ENCODE results near the gene EYA4.

Gene EYA4

DNA sequence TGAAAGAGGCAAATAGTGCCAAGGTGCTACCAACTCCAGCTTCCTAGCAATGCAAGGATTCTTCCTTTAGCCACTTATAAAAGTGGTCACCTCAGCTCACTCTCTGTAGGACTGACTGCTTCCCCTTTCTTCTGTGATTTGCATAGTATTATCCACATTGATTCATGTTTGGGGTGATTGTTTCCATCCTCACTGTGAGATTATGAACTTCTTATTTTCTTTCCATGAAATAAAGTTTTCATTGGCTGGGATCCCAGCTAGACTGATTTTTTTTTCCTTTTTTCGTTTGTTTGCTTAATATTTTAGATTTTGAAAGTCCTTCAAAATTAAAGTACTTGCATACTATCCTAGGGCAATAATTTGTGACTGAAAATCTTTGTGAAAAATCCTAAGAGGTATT, 50.5 kb downstream of the EYA4 start:
- DNase-seq, result no peak

- no peak for DNase-seq
Measured at GRCh38 chr6:133297657-133298056, 56.5 kb downstream of the EYA4 start.

DNA sequence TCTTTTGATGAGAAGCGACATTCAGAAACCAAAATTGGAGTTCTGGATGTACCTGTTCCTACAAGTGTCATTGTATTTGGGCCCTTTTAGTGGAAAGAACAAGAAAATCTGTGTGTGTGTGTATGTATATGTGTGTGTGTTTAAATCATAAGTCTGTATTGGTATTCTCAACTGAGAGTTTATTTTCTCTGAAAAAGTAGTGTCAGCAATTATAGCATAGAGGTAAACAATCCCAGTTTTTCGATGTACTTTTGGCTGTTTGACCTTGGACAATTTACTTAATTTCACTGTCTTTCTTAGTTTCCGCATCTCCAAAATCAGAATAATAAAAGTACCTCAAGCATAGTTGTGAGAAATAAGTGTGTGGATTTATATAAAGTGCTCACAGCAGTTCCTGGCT, 57.2 kb downstream of the EYA4 start:
- no peak for DNase-seq

- no peak for DNase-seq
Measured at GRCh38 chr6:133298801-133299200, 57.6 kb downstream of the EYA4 start.

DNA sequence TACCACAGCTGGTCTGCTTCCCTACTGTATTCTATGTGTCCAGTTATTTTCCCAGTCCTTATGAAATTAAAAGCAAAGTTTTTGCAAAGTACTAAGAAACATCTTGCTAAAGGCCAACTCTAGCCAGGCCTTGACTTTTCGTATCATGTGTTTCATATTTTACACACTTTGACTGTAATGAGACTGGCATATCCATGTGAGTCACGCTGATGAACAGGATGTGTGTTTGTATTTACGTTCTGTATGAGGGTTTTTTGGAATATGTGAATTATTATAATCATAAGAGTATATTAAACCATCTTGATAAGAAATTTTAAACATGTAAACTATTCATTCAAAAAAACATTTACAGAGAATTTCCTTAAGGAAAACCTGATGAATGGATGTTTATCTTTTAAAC, 59.7 kb downstream of the EYA4 start:
- DNase-seq, result no peak

- no peak for DNase-seq
Measured at GRCh38 chr6:133301835-133302234, 60.7 kb downstream of the EYA4 start.

GRCh38 chr6:133306931-133307330, 65.8 kb downstream of the EYA4 start:
- DNase-seq, result no peak

- no peak for DNase-seq
Measured at GRCh38 chr6:133309579-133309978, 68.4 kb downstream of the EYA4 start.

DNA sequence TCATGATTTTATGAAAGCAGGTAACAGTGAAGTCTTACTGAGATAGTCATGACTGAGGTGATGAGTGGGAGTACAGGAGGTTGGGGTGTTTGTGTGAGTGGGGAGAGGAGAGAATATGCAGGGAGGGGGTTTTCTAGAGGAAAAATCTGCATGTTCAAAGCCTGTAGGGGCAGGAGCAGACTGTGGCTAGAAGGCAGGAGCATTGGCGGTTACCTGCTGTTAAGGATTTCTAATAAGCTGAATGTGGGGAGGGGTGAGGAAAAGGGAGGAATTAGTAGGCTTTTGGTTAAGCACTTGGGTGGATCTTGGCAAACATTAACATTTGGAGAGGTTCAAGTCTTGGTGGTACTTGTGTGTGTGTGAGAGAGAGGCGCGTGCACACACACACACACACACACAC, 70.8 kb downstream of the EYA4 start:
- no peak for DNase-seq

DNA sequence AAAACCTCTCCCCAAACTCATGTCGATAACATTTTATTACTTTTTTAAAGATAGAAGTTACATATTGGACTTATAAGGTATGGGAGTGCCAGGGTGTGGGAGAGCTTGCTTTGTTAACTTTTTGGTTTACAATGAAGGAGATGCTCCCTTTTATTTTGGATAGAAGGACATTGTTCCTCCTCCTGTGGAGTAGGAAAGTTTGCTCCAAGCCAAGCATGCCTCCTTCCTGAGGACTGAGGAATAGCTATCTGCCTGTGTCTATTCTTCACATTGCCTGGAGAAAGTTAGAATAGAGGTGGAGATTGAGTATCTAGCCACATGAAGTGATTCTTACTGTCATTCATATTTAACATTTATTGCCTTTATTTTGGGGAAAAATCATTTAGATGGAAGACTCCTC, 71.9 kb downstream of the EYA4 start:
- DNase-seq, result no peak

DNA sequence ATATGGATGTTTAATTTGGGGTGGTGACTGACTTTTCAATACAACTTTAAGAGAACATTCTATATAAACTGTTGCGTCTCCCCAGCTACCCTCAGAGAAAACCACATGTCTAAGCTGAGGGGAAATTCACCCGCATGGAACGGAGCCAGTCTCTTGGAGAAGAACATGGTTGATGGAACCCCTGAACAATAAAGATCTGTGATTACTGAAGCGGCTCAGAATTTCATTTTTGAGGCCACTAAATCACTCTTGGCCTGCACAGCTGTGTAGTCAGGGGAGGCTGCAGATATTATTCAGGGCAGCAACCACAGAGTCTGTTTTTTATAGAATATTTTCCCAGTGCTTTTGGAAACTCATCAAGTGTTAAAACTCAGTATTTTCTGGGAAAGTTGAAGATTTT, 73.8 kb downstream of the EYA4 start:
- DNase-seq, result no peak

DNA sequence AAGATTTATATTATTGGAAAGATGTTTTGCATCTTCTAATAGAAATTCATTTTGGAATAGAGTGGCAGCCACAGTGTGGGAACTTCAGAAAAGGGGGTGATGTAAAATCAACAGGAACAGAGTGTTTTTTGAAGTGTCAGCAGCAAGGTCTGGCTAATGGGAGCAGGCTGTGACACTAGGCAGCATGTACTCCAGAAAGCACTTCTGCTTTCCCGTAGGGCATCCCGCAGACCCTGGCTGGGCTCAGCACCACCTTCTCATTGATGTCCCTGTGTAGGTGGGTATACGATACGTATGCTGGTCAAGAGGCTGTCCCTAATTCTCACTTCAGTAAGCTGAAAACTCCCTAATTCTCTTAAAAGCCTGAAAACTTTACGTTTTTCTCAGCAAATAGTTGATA, 74.7 kb downstream of the EYA4 start:
- no peak for DNase-seq

- no peak for DNase-seq
Measured at GRCh38 chr6:133317704-133318103, 76.5 kb downstream of the EYA4 start.

DNA sequence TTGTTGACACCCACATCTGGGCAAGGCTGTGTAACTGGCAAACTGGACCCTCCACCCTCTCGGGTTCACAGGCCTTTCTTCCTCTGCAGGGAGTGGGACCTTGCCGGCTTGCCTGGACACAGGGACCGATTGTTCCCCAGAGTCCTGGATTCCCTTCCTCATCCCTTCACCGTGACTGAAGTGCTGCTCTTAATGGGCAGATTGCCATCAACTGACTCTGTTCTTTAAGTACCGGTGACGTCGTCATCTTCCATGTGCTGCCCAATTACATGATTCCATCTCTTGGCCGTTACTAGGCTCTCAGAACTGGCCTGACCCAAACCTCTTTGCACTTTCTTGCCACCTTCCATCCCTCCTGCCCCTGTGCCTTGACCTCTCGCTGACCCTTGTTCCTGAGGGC, 85.4 kb downstream of the EYA4 start:
- DNase-seq, result no peak

GRCh38 chr6:133333852-133334251, 92.7 kb downstream of the EYA4 start:
- DNase-seq, result no peak

DNA sequence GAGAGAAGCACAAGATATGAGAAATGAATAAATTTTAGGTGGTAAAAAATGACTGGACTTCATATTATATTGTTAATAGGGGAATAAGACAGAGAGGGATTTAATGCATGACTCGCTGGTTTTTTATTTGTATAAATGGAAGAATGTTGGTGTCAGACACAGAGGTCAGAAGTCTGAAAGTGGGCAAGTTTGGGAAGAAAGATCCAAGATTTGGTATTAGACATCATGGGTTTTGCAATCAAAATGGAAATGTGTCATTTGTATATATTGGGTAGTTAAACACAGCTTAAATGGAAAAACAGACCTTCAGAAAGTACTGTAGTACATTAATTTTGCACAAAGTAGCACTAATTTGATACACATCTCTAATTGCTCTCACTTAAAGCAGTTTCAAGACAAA, 96.2 kb downstream of the EYA4 start:
- DNase-seq, result no peak

DNA sequence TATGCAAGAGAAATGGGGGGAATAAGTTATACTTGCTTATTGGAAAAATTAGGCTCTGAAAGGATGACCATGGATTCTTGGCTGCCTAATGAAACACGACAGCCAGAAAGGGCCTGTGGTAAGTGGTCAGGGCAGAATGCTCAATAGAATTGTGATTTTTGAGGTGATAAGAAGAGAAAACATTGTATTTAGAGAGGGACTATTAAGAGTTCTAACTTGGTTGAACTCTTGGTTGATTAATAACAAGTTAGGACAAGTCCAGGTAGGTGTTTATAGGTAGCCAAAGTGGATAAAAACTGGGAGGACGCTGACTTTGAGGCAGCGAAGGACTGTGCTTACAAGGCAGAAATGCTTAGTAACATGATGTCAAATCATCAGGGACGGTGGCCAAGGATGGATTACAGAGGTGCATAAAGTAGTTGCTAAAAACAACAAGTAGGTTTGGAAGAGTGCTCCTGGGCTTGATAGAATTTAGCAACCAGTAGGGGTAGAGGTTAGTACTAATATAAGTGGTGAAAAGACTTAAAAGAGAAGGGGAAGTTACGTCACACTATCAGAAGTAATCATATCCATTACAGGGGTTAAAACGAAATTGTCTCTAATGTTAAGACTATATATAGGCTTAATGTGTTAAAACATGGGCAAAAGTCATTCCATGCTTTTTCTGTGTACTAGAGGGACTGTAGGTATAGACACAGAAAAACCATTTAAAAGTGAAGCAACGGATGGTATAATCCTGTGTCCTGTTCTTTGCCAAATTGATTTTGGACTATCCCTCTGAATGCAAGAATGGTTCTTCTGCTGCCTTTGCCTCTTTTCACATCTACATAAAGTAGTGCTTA, 98.6 kb downstream of the EYA4 start:
- no peak for DNase-seq

GRCh38 chr6:133340557-133340956, 99.4 kb downstream of the EYA4 start:
- no peak for DNase-seq

DNA sequence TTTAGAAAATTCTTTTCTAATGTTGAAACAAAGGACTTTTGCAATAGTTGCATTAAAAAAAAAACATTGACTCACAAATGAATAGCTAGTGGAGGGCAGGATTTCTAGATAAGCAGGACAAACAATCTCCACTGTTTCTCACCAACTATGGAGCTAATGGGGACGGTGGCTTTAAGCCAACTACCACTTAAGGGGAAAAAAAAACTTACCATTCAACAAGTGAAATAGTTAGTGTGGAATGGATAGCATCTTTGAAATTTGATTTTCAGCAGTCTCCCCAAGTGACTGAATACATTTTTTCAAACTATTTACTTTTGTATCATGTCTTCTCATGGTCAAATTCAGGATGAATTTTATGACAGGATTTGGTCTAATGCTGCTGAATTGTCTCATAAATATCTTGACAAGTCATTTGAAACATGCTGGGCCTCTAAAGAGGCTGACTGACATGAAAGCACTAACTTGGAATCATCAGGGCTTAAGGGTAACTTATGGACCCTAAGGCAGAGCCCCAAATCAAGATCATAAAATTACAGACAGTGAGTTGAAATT, 100.5 kb downstream of the EYA4 start:
- no peak for DNase-seq

- no peak for DNase-seq
Measured at GRCh38 chr6:133343220-133343619, 102.1 kb downstream of the EYA4 start.

GRCh38 chr6:133348846-133349245, 107.7 kb downstream of the EYA4 start:
- DNase-seq, result no peak

DNA sequence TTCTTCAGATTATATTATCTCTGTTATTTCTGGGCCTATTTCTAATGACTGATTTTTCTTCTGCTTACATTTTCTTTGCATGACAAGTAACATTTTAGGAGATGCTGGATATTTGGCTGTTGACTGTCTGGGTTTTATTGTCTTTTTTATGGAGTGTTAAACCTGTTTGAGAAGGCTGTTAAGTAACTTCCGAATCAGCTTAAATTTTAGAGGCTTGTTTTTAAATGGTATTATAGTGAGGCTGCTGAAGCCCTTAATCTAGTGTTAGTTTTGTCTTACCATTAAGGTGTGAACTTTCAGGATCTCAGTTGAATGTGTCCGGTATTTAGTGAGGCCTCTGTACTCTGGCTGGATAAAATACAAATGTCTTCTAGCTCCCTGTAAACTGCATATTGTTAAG, 109.8 kb downstream of the EYA4 start:
- no peak for DNase-seq

GRCh38 chr6:133352046-133352445, 110.9 kb downstream of the EYA4 start:
- DNase-seq, result no peak

GRCh38 chr6:133353061-133353460, 111.9 kb downstream of the EYA4 start:
- no peak for DNase-seq

- DNase-seq, result no peak
Measured at GRCh38 chr6:133355922-133356321, 114.8 kb downstream of the EYA4 start.

All from CD4-positive, alpha-beta T cell treated with Interferon gamma for 1 hour (primary cell).